Mesendoderm (in vitro differentiated cells): ENCODE measurements around the gene EHBP1.

ENCODE experiments used
- DNase-seq: peaks from one replicate; pipeline ENCODE4 v3.0.0; 2013
- H2AK5ac ChIP-seq: 2 replicates; pipeline ENCODE4 v1.6.1; 2013; ENCODE audit warnings: low read length, inconsistent platforms
- H2BK120ac ChIP-seq: 2 replicates; pipeline ENCODE4 v1.6.1; 2013; ENCODE audit warnings: low read depth, mild to moderate bottlenecking, low read length, moderate library complexity, mixed read lengths
- H2BK15ac ChIP-seq: replicated peaks from 2 replicates; pipeline ENCODE4 v1.6.1; 2013; ENCODE audit warnings: low read depth, mild to moderate bottlenecking, moderate library complexity
- H2BK5ac ChIP-seq: 2 replicates; pipeline ENCODE4 v1.6.1; 2013; ENCODE audit warnings: low read length, inconsistent platforms
- H3K18ac ChIP-seq: 2 replicates; pipeline ENCODE4 v1.6.1; 2013; ENCODE audit warnings: mild to moderate bottlenecking, low read length, mixed read lengths
- H3K23ac ChIP-seq: one replicate; pipeline ENCODE4 v1.6.1; 2013; ENCODE audit warnings: low read length
- H3K27ac ChIP-seq: 2 replicates; pipeline ENCODE4 v1.5.1; 2013; ENCODE audit warnings: low read depth, mild to moderate bottlenecking, inconsistent platforms, low read length, moderate library complexity
- H3K27me3 ChIP-seq: 2 replicates; pipeline ENCODE4 v1.6.1; 2013; ENCODE audit warnings: low read length, control low read depth, mild to moderate bottlenecking, inconsistent platforms; ENCODE audit not compliant: insufficient read depth, poor library complexity
- H3K36me3 ChIP-seq: 2 replicates; pipeline ENCODE4 v1.6.1; 2013; ENCODE audit warnings: low read length, inconsistent platforms; ENCODE audit not compliant: control insufficient read depth, insufficient read depth
- H3K4ac ChIP-seq: one replicate; pipeline ENCODE4 v1.6.1; 2013; ENCODE audit warnings: low read depth, mild to moderate bottlenecking, low read length, moderate library complexity
- H3K4me1 ChIP-seq: 2 replicates; pipeline ENCODE4 v1.6.1; 2013; ENCODE audit warnings: low read depth, low read length, inconsistent platforms; ENCODE audit not compliant: control insufficient read depth
- H3K4me2 ChIP-seq: 2 replicates; pipeline ENCODE4 v1.6.1; 2013; ENCODE audit warnings: low read length
- H3K4me3 ChIP-seq: 2 replicates; pipeline ENCODE4 v1.5.1; 2013; ENCODE audit warnings: mild to moderate bottlenecking, low read length
- H3K56ac ChIP-seq: one replicate; pipeline ENCODE4 v1.6.1; 2013; ENCODE audit warnings: low read length
- H3K79me1 ChIP-seq: 2 replicates; pipeline ENCODE4 v1.6.1; 2013; ENCODE audit warnings: low read length, inconsistent platforms
- H3K79me2 ChIP-seq: 2 replicates; pipeline ENCODE4 v1.6.1; 2013; ENCODE audit warnings: mild to moderate bottlenecking, low read length; ENCODE audit not compliant: control insufficient read depth, insufficient read depth
- H3K9ac ChIP-seq: 2 replicates; pipeline ENCODE4 v1.6.1; 2013; ENCODE audit warnings: low read length, inconsistent platforms
- H4K5ac ChIP-seq: one replicate; pipeline ENCODE4 v1.6.1; 2013; ENCODE audit warnings: low read length
- H4K8ac ChIP-seq: one replicate; pipeline ENCODE4 v1.6.1; 2013; ENCODE audit warnings: low read depth, mild to moderate bottlenecking, control low read depth, low read length, moderate library complexity
- WGBS: extraction: QIAGEN DNeasy Blood & Tissue Kit; methylation state at CpG from one replicate; pipeline ENCODE4 v1.1.7; 2013; ENCODE audit warnings: low lambda C conversion rate, missing lambda C conversion rate; ENCODE audit not compliant: insufficient coverage; ENCODE audit errors: extremely low coverage; 5-methylcytosine and 5-hydroxymethylcytosine counted together

EHBP1 gene

DNA sequence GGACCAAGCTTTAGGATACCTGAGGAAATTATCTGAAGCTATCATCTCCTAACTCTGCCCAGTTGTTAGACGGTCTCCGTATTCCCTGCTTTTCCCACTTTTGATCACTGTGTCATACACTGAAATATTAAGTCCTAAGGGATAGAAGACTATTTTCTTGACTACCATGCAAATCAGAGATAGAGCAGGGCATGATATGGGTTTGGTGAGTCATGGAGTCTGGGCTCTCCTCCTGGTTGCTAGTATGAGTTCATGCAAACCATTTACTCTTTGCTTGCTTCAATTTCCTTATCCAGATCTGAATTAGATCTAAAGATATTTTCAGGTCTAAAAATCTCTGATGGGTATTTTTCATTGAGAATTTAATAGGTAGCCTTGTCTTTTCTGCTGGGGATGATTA, 55.0 kb downstream of the EHBP1 start:
- no peaks in the 10 kb centered on the region for H3K36me3 ChIP-seq
- no peak overlapping the region for H2BK120ac ChIP-seq
- no peak overlapping the region for H4K5ac ChIP-seq
- no peak overlapping the region for H2BK5ac ChIP-seq
- no peaks in the 10 kb centered on the region for H3K79me1 ChIP-seq
- H3K18ac ChIP-seq, result no peak overlapping the region
- H3K23ac ChIP-seq, result no peak overlapping the region
- H3K27me3 ChIP-seq, result no peaks in the 10 kb centered on the region
- H4K8ac ChIP-seq, result no peak overlapping the region
- no peak overlapping the region for H3K56ac ChIP-seq
- no peak overlapping the region for H3K27ac ChIP-seq
- DNase-seq, result no peak
- H3K4me2 ChIP-seq, result no peak overlapping the region
- H3K79me2 ChIP-seq, result no peaks in the 10 kb centered on the region
- H3K4ac ChIP-seq, result no peak overlapping the region
- no peak overlapping the region for H2BK15ac ChIP-seq
- H3K9ac ChIP-seq, result no peak overlapping the region
- no peak overlapping the region for H3K4me3 ChIP-seq
- H2AK5ac ChIP-seq, result no peak overlapping the region
- no peaks in the 10 kb centered on the region for H3K4me1 ChIP-seq
- WGBS, result no CpG with 5 or more reads among the region's 2 CpGs

DNA sequence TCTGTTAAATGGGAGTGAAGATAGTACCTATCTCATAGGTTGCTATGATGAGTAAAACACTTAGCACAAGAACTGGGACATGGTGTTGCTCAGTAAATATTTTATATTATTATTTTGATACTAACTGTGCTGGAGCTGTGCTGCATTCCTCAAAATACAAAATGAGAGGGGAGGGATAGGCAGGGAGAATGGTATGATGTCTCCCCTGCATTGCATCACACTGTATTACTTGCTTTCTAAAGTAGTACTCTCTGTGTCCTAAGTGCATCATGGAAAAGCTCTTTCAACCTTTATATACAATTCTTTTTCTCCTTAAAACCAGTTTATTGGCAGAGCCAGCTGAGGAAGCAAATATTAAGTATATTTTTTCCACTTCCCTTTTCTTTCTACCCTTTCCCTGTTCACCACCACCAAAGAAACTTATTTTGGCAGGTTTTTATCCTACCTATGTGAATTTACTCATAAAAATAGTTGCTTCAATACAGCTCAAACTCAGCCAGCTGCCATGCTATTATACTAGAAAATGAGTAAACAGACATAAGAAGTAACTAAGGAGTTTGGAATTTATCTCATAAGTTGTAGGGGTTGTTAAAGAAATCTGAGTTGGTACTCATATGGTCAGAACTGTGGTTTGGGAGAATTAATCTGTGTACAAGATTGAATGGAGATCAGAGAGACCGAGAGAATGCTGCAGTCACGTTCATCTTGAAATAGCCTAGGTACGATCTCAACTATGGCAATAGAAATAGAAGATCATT, 60.3 kb downstream of the EHBP1 start:
- H3K23ac ChIP-seq, result no peak overlapping the region
- no peak overlapping the region for H2BK120ac ChIP-seq
- H3K27ac ChIP-seq, result no peak overlapping the region
- no peak overlapping the region for H2BK15ac ChIP-seq
- no peak overlapping the region for H3K56ac ChIP-seq
- no peak overlapping the region for H3K4me3 ChIP-seq
- H3K79me2 ChIP-seq, result no peaks in the 10 kb centered on the region
- no peak overlapping the region for H3K18ac ChIP-seq
- no peaks in the 10 kb centered on the region for H3K79me1 ChIP-seq
- no peak overlapping the region for H4K8ac ChIP-seq
- H4K5ac ChIP-seq, result no peak overlapping the region
- no CpG with 5 or more reads among the region's 3 CpGs for WGBS
- no peaks in the 10 kb centered on the region for H3K27me3 ChIP-seq
- no peak overlapping the region for H3K9ac ChIP-seq
- no peak overlapping the region for H3K4ac ChIP-seq
- no peaks in the 10 kb centered on the region for H3K36me3 ChIP-seq
- H2BK5ac ChIP-seq, result no peak overlapping the region
- H3K4me1 ChIP-seq, result no peaks in the 10 kb centered on the region
- no peak for DNase-seq
- no peak overlapping the region for H2AK5ac ChIP-seq
- H3K4me2 ChIP-seq, result no peak overlapping the region

GRCh38 chr2:62768615-62769014, 63.1 kb downstream of the EHBP1 start:
- Histone ChIP-seq H3K56ac (no peak overlapping the region), H3K18ac (no peak overlapping the region), H2BK120ac (no peak overlapping the region), H3K4me3 (no peak overlapping the region), H3K23ac (no peak overlapping the region), H2BK5ac (no peak overlapping the region), H3K4me2 (no peak overlapping the region), H4K8ac (no peak overlapping the region), H2BK15ac (no peak overlapping the region), H3K27me3 (no peaks in the 10 kb centered on the region), H3K36me3 (no peaks in the 10 kb centered on the region), H3K79me2 (no peaks in the 10 kb centered on the region), H3K9ac (no peak overlapping the region), H3K4me1 (no peaks in the 10 kb centered on the region), H2AK5ac (no peak overlapping the region), H3K79me1 (no peaks in the 10 kb centered on the region), H4K5ac (no peak overlapping the region), H3K4ac (no peak overlapping the region), H3K27ac (no peak overlapping the region)
- DNase-seq, result no peak
- whole genome bisulfite sequencing, result no CpG with 5 or more reads among the region's 3 CpGs

DNA sequence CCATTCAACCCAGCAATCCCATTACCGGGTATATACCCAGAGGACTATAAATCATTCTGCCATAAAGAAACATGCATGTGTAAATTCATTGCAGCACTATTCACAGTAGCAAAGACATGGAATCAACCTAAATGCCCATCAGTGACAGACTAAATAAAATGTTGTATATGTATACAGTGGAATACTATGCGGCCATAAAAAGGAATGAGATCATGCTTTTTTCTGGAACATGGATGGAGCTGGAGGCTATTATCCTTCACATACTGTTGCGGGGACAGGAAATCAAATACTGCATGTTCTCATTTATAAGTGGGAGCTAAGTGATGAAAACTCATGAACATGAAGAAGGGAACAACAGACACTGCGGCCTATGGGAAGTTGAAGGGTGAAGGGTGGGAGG, 65.1 kb downstream of the EHBP1 start:
- Histone ChIP-seq H3K36me3 (no peaks in the 10 kb centered on the region), H3K79me2 (no peaks in the 10 kb centered on the region), H3K56ac (no peak overlapping the region), H3K4me3 (no peak overlapping the region), H4K5ac (no peak overlapping the region), H3K18ac (no peak overlapping the region), H3K4me2 (no peak overlapping the region), H4K8ac (no peak overlapping the region), H3K4ac (no peak overlapping the region), H3K23ac (no peak overlapping the region), H3K27ac (no peak overlapping the region), H3K27me3 (no peaks in the 10 kb centered on the region), H2BK120ac (no peak overlapping the region), H2BK5ac (no peak overlapping the region), H2AK5ac (no peak overlapping the region), H3K4me1 (no peaks in the 10 kb centered on the region), H2BK15ac (no peak overlapping the region), H3K9ac (no peak overlapping the region), H3K79me1 (no peaks in the 10 kb centered on the region)
- WGBS, result no CpG with 5 or more reads among the region's 4 CpGs
- DNase-seq, result no peak

DNA sequence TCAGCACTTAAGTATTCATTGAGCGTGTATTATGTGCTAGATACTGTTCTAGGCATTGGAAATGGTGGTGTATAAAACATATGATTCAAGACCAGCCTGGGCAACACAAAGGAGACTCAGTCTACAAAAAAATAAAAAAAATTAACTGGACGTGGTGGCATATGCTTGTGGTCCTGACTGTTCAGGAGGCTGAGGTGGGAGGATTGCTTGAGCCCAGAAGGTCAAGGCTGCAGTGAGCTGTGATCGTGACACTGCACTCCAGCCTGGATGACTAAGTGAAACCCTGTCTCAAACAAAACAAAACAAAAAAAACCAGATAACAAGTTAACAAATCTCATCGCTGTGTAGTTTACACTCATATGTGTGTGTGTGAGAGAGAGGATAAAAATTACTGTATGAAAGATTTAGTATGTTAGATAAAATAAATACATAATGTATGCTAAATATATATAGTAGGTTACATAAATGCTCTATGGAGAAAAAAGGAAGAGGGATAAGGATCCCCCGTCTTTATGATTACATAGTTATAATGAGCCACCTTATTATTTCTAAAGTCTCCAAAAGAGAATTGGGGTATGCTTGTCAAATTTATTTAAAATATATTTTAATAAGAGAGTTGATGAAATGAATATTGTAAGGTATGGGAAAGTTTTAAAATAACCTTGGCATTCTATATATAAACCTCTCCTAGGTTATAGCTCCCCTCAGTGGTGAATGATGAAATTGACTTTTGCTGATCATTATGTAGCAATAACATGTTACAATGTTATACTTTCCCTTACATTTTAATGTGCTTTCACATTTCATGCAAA, 69.2 kb downstream of the EHBP1 start:
- H3K4me3 ChIP-seq, result no peak overlapping the region
- H3K9ac ChIP-seq, result no peak overlapping the region
- H3K79me1 ChIP-seq, result no peaks in the 10 kb centered on the region
- H2BK120ac ChIP-seq, result no peak overlapping the region
- H2AK5ac ChIP-seq, result no peak overlapping the region
- H2BK5ac ChIP-seq, result no peak overlapping the region
- H3K36me3 ChIP-seq, result no peaks in the 10 kb centered on the region
- H2BK15ac ChIP-seq, result no peak overlapping the region
- peak; percentile 29 for DNase-seq
- no peak overlapping the region for H3K4me2 ChIP-seq
- H3K56ac ChIP-seq, result no peak overlapping the region
- H3K18ac ChIP-seq, result no peak overlapping the region
- H3K4me1 ChIP-seq, result no peaks in the 10 kb centered on the region
- H4K5ac ChIP-seq, result no peak overlapping the region
- H4K8ac ChIP-seq, result no peak overlapping the region
- H3K23ac ChIP-seq, result no peak overlapping the region
- H3K4ac ChIP-seq, result no peak overlapping the region
- no peaks in the 10 kb centered on the region for H3K27me3 ChIP-seq
- H3K27ac ChIP-seq, result no peak overlapping the region
- no peaks in the 10 kb centered on the region for H3K79me2 ChIP-seq
- WGBS, result no CpG with 5 or more reads among the region's 5 CpGs
